Measurements from ENCODE around the gene GSTO1.

Gene GSTO1

GRCh38 chr10:104311184-104311720 lies 56.6 kb downstream of the GSTO1 start:
- H3K9ac ChIP-seq (ENCODE audit: low read depth, low read length) = no peak overlapping the region
- no peak overlapping the region for H3K4me3 ChIP-seq (ENCODE audit: low read length)
- H3K27ac ChIP-seq (ENCODE audit: low read length) = no peak overlapping the region
- no peaks in the 10 kb centered on the region for H3K27me3 ChIP-seq (ENCODE audit: insufficient read depth, low read length)
- H3K9me3 ChIP-seq (ENCODE audit: insufficient read depth, low read depth, low read length) = no peaks in the 10 kb centered on the region
- peaks cover 2% of the 10 kb centered on the region; the same call in 1 of the 2 replicates for H3K4me1 ChIP-seq (ENCODE audit: insufficient read depth, low read length)
- peaks cover 56% of the 10 kb centered on the region for H3K36me3 ChIP-seq (ENCODE audit: insufficient read depth, low read depth, low read length)

- no peaks in the 10 kb centered on the region for H3K27me3 ChIP-seq (ENCODE audit: insufficient read depth, low read length)
- no peak overlapping the region for H3K27ac ChIP-seq (ENCODE audit: low read length)
- H3K36me3 ChIP-seq (ENCODE audit: insufficient read depth, low read depth, low read length) = peaks cover 56% of the 10 kb centered on the region
- peaks cover 15% of the 10 kb centered on the region for H3K4me1 ChIP-seq (ENCODE audit: insufficient read depth, low read length)
- H3K4me3 ChIP-seq (ENCODE audit: low read length) = no peak overlapping the region
- no peaks in the 10 kb centered on the region for H3K9me3 ChIP-seq (ENCODE audit: insufficient read depth, low read depth, low read length)
- no peak overlapping the region for H3K9ac ChIP-seq (ENCODE audit: low read depth, low read length)
Observed at GRCh38 chr10:104314591-104315485, 60.1 kb downstream of the GSTO1 start.

- Histone ChIP-seq H3K9ac (ENCODE audit: low read depth, low read length) (no peak overlapping the region), H3K27me3 (ENCODE audit: insufficient read depth, low read length) (no peaks in the 10 kb centered on the region), H3K27ac (ENCODE audit: low read length) (no peak overlapping the region), H3K4me3 (ENCODE audit: low read length) (no peak overlapping the region), H3K36me3 (ENCODE audit: insufficient read depth, low read depth, low read length) (peaks cover 55% of the 10 kb centered on the region), H3K4me1 (ENCODE audit: insufficient read depth, low read length) (peaks cover 20% of the 10 kb centered on the region), H3K9me3 (ENCODE audit: insufficient read depth, low read depth, low read length) (no peaks in the 10 kb centered on the region)
Observed at GRCh38 chr10:104315486-104315921, 60.8 kb downstream of the GSTO1 start.

DNA sequence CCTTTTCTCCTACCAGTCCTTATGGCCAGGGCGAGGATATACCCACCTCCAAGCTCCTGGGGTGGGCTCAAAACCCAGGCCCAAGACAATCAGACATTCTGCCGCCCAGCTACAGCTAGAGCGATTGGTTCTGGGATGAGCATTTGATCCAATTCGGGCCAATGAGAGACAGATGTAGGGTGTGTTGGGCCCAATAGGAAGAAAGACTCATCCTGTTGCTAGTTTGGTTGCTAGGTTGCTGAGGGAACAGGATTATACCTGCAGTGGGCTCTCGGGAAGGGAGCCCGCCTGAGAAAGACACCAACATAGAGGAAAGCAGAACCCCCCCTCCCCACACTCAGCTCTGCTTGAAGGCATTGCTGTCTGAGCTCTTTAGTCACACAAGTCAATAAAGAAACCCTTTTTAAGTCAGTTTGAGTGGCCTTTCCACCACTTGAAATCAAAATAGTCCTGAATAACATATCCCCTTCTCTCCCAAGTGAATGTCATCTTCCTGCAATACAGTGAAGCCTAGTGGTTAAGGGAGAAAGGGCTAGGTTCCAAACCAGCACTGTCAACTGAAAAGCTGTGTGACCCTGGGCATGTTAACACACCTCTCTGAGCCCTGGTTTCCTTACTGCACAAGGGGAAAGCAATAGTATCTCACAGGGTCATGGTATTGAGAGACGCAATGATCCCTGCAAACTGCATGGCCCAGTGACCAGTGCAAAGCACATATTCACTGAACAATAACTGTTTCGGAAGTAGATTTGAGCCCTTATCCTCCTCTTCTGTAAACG lies 61.8 kb downstream of the GSTO1 start:
- Histone ChIP-seq H3K9me3 (ENCODE audit: insufficient read depth, low read depth, low read length) (no peaks in the 10 kb centered on the region), H3K4me3 (ENCODE audit: low read length) (no peak overlapping the region), H3K4me1 (ENCODE audit: insufficient read depth, low read length) (peaks cover 20% of the 10 kb centered on the region), H3K27me3 (ENCODE audit: insufficient read depth, low read length) (no peaks in the 10 kb centered on the region), H3K36me3 (ENCODE audit: insufficient read depth, low read depth, low read length) (peaks cover 45% of the 10 kb centered on the region), H3K27ac (ENCODE audit: low read length) (no peak overlapping the region), H3K9ac (ENCODE audit: low read depth, low read length) (no peak overlapping the region)
